Uterus (tissue), 2 donors: Measurements from ENCODE around the gene CORO6.

ENCODE experiments used
- POLR2A ChIP-seq, 2 donors: fragments of 450-650 bp; IDR thresholded peaks; one replicate each; pipeline ENCODE4 v1.6.1; 2016; ENCODE audit warnings: antibody characterized with exemption in 2 of 2, mild to moderate bottlenecking in 1 of 2, moderate library complexity in 1 of 2
- TF ChIP-seq, protein P1 (sequence below), 4 experiments: fragments of 200-600 bp in 2 of 4; fragments of 450-650 bp in 2 of 4; sonication (generic) in 2 of 4; IDR thresholded peaks; one replicate each; pipeline ENCODE4 v1.5.1; 2016 to 2019; ENCODE audit warnings: antibody characterized with exemption in 4 of 4, mild to moderate bottlenecking in 2 of 4, moderate library complexity in 1 of 4

DNA sequence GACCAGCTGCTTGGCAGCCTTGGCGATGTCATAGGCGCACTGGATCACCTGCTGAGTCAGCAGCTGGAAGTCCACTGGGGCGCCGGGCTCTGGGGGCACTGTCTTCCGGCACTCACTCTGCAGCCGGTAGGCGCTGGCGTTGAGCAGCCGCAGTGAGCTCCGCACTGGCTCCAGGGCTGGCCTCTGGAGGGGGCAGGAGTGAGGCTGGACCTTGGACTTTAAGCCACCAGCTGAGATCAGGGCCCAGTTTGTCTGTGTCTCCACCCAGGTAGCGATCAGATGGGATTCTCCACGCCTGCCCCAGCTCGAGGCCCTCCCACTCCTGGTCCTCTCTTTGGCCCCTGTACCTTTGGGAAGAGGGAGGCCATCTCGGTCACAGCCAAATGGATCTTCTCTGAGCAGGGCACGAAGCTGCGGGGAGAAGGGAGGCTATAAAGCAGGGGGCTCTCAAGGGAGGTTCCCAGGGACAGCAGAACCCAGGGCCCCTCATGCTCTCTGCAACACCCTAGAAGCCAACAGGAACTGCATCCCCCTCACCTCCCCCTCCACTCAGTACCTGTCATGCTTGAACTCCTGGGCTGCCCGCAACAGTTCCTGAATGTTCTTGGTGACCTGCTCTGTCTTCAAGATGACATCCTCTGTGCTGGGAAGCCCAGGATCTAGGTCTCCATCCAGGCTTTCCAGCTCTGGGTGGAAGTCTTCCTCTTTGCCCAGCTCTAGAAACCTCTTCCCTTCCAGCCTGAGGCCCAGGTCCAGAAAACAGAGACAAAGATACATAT, 47.8 kb downstream of the CORO6 start:
- TF ChIP-seq, protein P1, sequence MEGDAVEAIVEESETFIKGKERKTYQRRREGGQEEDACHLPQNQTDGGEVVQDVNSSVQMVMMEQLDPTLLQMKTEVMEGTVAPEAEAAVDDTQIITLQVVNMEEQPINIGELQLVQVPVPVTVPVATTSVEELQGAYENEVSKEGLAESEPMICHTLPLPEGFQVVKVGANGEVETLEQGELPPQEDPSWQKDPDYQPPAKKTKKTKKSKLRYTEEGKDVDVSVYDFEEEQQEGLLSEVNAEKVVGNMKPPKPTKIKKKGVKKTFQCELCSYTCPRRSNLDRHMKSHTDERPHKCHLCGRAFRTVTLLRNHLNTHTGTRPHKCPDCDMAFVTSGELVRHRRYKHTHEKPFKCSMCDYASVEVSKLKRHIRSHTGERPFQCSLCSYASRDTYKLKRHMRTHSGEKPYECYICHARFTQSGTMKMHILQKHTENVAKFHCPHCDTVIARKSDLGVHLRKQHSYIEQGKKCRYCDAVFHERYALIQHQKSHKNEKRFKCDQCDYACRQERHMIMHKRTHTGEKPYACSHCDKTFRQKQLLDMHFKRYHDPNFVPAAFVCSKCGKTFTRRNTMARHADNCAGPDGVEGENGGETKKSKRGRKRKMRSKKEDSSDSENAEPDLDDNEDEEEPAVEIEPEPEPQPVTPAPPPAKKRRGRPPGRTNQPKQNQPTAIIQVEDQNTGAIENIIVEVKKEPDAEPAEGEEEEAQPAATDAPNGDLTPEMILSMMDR (IDR thresholded peaks at IDR 0.05) = no peak
- TF ChIP-seq POLR2A (IDR thresholded peaks at IDR 0.05) = no peak
